HL-60/S4 treated with phorbol 12-myristate 13-acetate at 8.2 ng/mL for 4 days and 3 days (cell line): Measurements from ENCODE around the gene CIAO3.
"Not testable (repeated sequence)": the region's sequence is repeated elsewhere in the genome, so short reads cannot be mapped to it uniquely, and the experiment has no call there.

Source experiments
- in situ Hi-C: fragments of 300-500 bp; cut with MboI; formaldehyde crosslinking; loops from 2 replicates; pipeline ENCODE4 v1.15.0; 2022; ENCODE audit warnings: low sequenced_read_pairs

Gene CIAO3

DNA sequence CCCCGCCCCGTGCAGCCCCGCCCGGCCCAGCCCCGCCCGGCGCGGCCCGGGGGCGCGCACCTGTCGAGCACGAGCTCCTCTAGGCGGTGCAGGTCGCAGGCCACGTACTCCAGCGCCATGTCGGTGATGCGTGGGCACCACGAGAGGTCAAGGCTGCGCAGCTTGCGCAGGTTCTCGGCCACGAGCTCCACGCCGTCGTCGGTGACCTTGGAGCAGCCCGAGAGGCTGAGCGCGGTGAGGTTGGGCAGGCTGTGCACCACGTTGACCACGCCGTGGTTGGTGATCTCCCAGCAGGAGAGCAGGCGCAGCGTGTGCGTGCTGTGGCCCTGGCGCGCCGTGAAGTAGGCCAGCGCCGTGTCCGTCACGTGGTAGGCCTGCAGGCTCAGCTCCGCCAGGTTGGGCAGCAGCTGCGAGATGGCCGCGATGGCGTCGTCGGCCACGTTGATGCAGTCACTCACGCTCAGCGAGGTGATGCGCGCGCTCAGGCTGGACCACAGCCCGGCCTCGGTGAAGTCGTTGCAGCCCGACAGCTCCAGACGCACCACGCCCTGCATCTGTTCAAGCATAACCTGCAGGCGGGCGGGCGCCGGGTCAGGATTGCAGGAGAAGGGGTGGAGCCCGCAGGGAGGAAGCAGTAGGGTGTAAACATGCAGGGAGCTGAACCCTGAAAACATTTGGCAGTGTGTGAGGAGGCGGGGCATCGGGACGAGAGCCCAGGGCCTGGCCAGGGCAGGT lies 45.3 kb downstream of the CIAO3 start:
- in situ Hi-C loops = no loop called here

DNA sequence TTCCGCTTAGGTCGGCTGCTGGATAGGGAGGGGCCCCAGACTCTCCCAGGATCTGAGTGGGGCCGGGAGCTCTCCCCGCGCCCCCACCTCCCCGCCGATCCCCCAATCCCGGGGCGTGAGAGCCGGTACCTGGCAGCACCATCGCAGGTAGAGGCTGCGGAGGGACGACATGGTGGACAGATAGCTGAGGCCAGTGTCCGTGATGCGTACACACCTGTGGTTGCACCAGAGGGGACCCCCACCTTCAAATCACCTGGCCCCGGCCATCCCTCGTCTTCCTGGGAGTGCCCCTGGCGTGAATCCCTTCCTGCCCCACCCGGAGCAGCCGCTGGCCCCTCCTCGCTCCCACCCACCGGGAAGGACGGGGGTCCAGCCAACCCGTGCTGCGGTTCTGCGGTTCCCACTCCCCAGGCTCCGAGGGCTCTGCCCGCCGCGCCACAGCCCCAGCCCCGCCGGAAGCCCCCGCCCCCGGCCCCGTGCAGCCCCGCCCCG lies 45.9 kb downstream of the CIAO3 start:
- in situ Hi-C loops = no loop called here

DNA sequence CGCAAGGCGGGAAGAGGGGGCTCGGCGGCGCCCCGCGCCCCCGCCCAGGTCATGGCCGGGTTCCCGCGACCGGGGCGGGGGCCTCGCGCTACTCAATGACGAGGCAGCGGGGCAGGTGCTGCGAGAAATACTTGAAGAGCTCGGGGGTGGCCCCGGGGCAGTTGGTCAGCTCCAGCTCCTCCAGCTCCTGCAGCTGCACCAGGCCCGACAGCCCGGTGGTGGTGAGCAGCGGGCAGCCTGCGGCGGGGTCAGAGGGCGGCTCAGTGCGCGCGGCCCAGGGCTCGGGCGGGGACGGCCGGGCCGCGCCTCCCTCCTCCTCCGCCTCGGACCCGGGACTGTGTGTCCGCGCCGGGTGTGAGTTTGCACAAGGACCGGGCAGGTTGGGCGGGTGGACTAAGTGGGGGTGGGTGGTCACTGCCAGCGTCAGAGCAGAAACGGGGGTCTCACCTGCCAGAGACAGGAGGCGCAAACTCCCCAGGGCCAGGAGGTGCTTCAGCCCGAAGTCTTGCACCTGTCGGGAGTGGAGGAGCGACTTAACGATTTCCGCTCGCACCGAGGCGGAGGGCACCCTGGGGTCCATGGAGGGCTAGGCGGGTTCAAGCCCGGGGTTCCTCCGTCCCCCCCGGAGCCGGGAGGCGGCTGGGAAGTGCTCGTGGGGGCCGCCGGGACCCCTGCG lies 46.5 kb downstream of the CIAO3 start:
- in situ Hi-C loops = no loop called here

DNA sequence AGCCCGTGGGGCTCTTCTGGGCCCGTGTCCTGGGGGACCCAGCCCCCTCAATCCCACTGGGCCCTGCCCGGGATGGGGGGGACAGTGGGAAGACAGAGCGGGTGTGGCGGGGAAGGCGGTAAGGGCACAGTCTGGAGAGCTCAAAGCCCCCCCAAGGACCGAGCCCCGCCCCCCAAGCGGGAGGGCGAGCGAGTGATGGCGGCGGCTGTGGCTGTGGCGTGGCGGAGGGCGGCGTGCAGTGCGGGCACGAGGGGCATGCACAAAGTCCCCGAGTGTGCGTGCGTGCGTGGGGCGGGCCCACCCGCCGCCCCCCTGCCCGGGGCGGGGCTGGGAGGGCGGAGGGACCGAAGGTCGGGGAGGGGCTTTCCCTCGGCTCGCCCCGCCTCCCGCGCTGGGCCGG lies 47.0 kb downstream of the CIAO3 start:
- in situ Hi-C loops = no loop called here

DNA sequence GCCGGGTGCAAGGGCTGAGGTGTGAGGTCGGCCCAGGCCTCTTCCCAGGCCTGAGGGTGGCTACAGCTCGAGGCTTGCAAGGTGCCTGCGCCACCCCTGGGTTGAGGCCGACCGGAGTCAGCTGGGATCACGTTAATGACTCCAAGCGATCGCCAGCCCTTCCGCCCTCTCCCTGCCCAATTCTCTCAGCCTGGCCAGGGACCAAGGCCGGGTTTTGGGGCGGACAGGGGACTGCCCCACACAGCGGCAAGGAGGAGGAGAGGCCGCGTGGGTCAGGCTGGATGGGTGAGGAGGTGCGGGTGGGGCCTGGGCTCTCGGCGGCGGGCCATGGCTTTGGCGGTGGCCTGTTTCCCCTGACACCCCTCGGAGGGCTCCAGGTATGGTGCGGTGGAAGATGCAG lies 47.4 kb downstream of the CIAO3 start:
- in situ Hi-C loops = no loop called here

DNA sequence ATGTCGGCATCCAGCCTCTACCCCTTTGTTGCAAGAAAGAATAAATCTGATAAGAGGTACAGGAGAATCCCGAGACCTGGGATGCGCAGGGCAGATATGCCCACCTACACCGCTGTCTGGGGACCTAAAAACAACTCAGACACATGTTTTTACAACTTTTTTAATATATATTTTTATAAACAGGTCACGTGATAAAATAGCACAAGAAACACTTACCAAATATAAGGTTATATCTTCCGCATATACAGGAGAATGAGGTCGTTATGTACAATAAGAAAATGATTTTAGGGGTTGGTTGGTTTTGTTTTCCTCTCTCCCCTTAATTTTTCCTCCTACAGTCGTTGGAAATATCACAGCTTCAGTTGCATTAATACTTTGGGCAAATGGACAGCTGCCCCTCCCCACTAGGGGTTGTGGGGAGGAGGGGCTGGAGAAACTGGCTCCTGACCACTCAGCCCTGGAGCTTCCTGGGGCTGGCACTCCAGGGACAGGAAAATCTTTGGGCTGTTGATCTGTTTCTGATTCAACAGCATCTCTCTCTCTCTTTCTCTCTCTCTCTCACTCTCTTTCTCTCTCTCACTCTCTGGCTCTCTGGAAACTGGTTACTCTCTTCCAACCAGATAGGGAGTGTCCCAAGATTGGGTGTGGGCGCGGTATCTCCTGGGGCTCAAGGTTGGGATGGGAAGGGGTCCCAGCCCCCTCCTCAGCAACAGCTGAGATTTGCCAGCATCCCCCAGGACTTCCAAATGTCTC lies 48.3 kb downstream of the CIAO3 start:
- in situ Hi-C loops = no loop called here

DNA sequence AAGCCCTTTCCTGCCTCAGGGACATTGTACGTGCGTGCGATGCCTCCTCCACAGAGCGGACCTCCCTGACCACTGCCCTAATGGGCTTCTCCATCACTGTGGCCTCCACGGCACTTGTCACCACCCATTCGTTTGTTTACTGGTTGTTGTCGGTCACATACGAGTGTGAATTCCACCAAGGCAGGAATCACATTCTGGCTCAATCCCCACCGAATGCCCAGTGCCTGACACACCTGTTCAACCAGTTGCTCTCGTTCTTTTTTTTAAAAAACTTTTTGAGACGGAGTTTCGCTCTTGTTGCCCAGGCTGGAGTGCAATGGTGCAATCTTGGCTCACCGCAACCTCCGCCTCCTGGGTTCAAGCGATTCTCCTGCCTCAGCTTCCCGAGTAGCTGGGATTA lies 49.6 kb downstream of the CIAO3 start:
- in situ Hi-C loops = not testable (repeated sequence)

DNA sequence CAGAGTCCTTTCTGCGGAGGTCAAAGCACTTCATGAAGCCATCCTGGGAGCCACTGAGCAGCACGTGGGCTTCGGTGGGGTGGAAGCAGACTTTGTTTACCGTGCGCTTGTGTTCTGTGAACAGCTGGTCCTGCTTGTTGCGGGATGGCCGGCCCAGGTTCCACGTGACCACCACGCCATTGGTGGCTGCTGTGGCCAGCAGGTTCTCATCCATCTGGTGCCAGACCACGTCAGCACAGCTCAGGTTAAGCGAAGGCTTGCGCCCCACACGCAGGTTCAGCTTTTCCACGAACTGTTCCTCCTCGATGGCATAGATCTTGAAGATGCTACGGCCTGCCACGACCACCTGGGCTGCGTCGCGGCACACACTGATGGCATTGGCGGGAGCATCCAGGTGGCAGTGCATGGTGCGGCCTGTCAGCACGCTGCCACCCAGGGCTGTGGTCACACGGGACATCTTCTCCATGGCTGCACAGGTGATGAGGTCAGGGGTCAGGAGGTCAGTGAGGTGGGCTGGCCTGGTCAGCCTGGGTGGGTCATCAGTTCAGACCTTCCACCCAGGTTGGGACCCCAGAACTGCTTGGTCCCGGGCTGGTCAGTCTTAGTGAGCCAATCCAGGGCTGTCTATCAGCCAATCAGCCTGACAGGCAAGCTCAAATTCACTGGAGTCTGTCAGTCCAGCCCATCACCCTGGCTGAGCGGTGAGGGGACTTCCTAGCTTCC lies 51.5 kb downstream of the CIAO3 start:
- in situ Hi-C loops = loop anchor here (10.0 kb wide), 1 partner anchor 95 kb away; the partner anchor contains the start of genes CHTF18 and RPUSD1

DNA sequence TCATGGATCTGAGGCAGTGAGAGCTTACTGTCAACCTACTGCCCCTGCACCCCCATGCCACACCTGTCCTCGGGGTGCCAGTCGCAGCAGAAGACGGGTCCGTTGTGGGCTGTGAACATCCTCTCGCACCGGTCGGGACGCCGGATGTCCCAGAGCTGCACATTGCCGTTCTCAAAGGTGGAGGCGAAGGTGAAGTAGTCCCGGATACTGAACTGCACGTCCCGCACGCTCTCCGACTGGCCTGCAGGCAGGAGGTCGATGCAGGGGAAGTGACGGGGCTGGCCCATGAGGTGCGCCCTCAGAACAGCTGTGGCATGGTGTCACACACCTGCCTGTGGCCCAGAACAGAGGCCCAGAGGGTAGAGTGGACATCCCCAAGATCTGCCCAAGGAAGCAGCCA lies 53.3 kb downstream of the CIAO3 start:
- in situ Hi-C loops = loop anchor here (10.0 kb wide), 1 partner anchor 97 kb away; the partner anchor contains the start of genes CHTF18 and RPUSD1

DNA sequence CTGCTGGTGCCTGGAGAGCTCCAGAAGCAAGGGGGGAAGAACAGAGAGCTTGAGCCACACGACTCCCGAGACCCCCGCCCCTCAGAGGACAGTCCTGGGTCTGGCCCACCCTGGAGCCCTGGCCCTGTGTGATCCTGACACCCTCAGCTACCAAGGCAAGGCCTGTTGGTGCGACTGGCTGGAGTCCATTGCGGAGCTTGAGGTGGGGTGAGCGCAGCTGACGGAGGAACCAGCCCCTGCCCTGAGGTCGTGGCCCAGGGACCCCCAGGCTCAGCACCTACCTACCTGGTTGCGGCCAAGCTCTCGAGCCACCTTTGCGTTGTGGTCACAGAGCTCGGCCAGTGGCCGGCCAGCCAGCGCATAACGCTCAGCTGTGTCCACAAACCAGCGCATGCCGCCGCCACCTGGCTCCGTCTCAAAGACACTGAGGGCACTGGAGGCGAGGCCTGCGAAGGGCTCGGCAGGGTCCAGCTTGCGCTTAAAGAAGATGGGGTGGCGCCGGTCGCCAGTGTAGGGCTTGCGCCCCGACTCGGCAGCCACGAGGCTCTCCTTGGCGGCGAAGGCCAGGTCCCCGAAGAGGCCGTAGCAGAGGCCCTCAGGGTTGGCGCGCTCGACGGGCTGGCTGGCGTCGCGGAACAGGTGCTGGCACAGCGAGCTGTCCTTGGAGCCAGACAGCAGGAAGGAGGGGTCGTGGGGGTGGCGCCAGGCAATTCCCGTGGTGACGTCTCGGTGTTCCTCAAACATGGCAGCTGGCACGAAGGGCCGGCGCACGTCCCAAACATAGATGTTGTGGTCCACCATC lies 54.1 kb downstream of the CIAO3 start:
- in situ Hi-C loops = loop anchor here (10.0 kb wide), 1 partner anchor 98 kb away; the partner anchor contains the start of genes CHTF18 and RPUSD1

DNA sequence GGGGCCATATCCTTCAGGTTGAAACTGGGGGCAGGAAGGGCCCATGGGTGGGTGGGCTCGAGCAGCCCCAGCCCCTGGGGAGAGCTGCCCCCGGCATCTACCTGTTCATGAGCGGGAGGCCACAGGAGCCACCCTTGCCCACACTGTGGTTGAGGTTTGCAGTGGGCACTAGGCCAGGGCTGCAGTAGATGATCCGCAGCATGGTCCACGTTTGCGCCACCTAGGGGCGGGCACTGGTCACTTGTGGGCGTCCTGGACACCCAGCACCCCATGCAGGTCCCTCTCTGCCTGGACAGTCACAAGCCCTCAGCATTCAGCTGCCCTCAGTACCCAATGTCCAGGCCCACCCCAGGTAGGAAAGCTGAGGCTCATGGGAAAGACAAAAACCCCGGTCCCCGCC lies 54.8 kb downstream of the CIAO3 start:
- in situ Hi-C loops = loop anchor here (10.0 kb wide), 1 partner anchor 99 kb away; the partner anchor contains the start of genes CHTF18 and RPUSD1

DNA sequence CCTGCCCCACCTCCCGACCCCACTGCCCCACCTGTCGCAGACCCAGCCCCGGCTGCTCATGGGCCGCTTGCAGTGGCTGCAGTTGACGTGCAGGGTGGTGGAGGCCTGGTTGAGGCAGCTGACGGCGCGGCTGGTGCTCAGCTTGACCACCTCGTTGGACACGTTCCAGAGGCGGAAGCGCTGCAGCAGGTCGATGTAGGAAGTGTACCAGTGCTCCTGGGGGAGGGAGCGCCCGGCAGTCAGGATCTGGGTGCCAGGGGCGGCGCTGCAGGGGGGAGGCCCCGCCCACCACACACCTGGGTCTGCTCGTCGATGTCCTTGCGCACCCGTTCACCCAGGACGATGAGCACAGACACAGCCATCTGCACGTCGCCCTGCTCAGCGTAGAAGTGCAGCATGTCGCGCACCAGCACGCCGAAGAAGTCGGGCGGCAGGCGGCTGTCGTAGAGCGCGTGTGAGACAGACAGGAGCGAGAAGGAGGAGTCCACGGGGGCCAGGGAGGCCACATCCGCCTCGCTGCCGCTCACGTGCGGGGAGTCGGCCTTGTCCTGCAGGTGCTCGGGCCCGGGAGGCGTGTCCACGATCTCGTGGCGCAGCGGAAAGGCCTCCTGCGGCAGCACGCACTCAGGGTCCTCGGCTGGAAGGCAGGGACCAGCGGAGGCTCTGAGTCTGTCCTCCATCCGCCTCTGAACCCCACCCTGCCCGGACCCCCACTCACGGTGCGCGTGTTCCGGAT lies 55.7 kb downstream of the CIAO3 start:
- in situ Hi-C loops = loop anchor here (10.0 kb wide), 1 partner anchor 100 kb away; the partner anchor contains the start of genes CHTF18 and RPUSD1

DNA sequence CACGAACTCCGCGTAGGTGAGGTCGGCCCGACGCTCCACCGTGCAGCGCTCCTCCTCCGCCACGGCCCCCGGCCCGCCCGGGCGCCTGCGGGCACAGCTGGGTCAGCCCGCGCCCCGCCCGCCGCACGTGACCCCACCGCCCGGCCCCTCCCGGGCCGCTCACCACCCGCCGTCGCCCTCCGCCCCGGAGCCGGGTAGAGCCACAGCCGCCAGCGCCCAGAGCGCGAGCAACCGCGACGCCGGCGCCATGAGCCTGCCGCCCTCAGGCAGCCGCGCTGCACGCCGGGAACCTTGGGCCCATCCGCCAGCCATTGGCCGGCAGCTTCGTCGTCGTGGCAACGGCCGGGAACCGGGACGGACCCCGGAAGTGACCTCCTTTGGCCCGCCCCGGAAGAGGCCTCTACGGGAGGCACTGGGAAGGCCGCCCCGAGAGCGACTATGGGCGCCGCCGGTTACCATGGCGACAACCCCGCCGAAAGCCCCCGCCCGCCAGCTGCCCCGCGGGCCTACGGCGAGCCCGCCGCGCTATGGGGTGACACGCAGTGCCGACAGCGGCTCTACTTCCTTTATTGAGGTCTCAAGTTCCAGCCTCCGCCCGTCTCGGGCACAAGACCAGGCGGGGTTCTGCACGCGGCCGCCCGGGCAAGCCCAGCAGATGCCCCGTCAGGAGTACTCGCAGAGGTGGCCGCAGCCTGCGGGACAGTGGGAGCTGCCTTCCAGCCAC lies 56.6 kb downstream of the CIAO3 start, which contains the start of gene JMJD8:
Gene JMJD8, minus strand, starts transcription at position 264 of the 724 bp plus-strand sequence. Its CDS starts 15 bp downstream, at position 249.
- in situ Hi-C loops = loop anchor here (10.0 kb wide), 1 partner anchor 101 kb away; the partner anchor contains the start of genes CHTF18 and RPUSD1

DNA sequence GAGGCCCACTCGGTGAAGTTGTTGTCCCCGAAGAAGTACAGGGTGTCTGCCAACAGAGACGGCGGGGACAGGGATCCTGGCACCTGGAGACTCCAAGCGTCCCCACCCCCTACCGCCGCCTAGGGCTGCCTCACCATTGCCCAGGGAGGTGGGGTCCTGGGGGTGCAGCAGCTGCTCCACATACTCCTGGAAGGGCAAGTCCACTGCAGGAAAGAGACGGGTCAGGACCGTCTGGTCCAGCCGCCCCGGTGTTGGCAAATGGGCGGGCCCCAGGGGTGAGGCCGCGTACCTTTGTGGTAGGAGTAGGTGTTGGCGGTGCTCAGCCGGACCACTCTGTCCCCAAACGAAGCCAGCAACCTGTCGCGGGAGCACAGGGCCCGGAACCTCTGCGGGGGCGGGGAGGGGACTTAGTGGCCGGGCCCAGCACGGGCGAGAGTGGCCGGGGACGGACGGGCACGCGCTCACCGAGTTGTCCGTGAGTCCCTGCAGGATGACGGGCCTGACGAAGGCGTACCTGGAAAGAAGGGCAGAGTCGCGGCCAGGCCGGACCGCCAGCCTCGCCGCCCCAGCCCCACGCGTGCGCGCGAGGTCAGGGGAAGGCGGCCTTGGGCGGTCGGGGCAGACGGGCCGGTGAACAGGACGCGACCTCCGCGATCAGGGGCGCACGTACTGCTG lies 57.3 kb downstream of the CIAO3 start:
- in situ Hi-C loops = loop anchor here (10.0 kb wide), 1 partner anchor 101 kb away; the partner anchor contains the start of genes CHTF18 and RPUSD1

DNA sequence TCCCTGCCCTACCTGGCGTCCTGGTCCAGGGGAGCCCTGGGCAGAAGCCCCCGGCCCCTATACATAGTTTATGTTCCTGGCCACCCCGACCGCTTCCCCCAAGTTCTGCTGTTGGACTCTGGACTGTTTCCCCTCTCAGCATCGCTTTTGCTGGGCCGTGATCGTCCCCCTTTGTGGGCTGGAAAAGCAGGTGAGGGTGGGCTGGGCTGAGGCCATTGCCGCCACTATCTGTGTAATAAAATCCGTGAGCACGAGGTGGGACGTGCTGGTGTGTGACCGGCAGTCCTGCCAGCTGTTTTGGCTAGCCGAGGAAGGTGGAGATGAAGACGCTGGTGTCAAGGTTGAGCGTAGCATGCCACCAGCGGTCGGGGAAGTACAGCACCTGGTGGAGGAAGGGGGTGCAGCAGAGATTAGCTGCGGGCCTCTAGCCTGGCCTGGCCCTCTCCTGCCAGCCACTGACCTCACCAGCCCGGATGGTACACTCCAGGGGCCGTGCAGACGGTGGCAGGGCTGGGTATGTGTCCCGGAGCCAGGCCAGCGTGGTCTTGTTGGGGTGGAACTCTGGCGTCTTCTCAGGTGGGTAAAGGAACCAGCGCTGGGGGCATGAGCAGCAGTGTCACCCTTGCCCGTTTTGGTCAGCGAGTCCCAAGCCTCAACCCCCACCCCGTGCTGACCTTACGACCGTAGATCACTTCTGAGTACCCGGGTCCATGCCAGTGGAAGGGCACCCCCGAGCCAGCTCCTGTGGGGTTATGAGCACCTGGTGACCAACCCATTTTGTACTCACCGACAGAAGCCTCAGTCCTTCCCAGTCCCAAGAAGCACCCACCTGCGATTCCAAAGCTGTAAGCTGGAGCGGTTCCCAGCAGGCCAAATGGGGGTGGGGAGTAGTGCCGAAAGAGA lies 58.1 kb downstream of the CIAO3 start:
- in situ Hi-C loops = loop anchor here (10.0 kb wide), 1 partner anchor 102 kb away; the partner anchor contains the start of genes CHTF18 and RPUSD1

DNA sequence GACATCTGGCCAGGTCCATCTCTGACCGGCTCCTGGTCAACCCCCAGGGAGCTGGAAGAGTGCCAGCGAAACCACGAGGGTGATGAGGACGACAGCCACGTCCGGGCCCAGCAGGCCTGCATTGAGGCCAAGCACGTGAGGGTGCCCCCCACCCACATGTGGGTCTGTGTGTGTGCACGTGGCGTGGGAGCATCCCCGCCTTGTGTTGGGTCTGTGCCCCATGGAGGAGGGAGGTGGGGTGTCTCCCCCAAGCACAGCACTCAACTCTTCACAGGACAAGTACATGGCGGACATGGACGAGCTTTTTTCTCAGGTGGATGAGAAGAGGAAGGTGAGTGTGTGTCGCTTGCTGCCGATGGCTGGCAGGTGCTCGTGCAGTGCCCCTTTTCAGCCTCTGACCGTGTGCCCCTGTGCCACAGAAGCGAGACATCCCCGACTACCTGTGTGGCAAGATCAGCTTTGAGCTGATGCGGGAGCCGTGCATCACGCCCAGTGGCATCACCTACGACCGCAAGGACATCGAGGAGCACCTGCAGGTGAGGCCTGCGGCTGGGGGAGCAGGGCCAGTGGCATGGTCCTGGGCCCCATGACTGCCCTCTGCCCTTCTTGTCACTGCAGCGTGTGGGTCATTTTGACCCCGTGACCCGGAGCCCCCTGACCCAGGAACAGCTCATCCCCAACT lies 58.9 kb downstream of the CIAO3 start:
- in situ Hi-C loops = loop anchor here (10.0 kb wide), 1 partner anchor 103 kb away; the partner anchor contains the start of genes CHTF18 and RPUSD1
